H1 (cell line): Measurements from ENCODE around the gene SH3PXD2A. TPM values are rescaled to one million over a fixed set of nuclear protein-coding genes. Genes with fewer than 3 reads are reported as not detected.

ENCODE experiments used
- CTCF ChIA-PET: fragments of 300-600 bp; sonication (Branson Sonifier 250); formaldehyde crosslinking; loops from one replicate; lab custom pipeline; 2021; ENCODE audit not compliant: partially characterized antibody; lab: Charles Lee
- POLR2A ChIA-PET: fragments of 300-600 bp; sonication (Branson Sonifier 250); formaldehyde crosslinking; loops from one replicate; lab custom pipeline; 2021; ENCODE audit warnings: inconsistent platforms; ENCODE audit not compliant: partially characterized antibody; lab: Charles Lee
- DNase-seq, 2 experiments: peaks; one replicate each; pipeline versions ENCODE4 v3.0.0 to v3.0.0-alpha.2; 2010 to 2022; ENCODE audit warnings: low spot score in 2 of 2, low read depth in 1 of 2, mixed read lengths in 1 of 2
- FAIRE-seq: peaks from 2 replicates; lab custom pipeline; 2011; peaks lifted over from hg19 to GRCh38; lab: Jason Lieb, UNC
- H2AFZ ChIP-seq: 2 replicates; pipeline ENCODE4 v1.8.1; 2012; ENCODE audit warnings: low read length, inconsistent platforms
- H2AK5ac ChIP-seq: 2 replicates; pipeline ENCODE4 v1.6.1; 2013; ENCODE audit warnings: low read depth, low read length
- H2BK120ac ChIP-seq: replicated peaks from 2 replicates; pipeline ENCODE3; 2013; ENCODE audit warnings: low read depth, low read length, inconsistent platforms
- H2BK12ac ChIP-seq: 2 replicates; pipeline ENCODE4 v1.6.1; 2013; ENCODE audit warnings: low read depth, low read length
- H2BK15ac ChIP-seq: 2 replicates; pipeline ENCODE4 v1.6.1; 2013; ENCODE audit warnings: low read length
- H2BK20ac ChIP-seq: 2 replicates; pipeline ENCODE4 v1.6.1; 2013; ENCODE audit warnings: low read length
- H2BK5ac ChIP-seq: 2 replicates; pipeline ENCODE4 v1.6.1; 2013; ENCODE audit warnings: low read depth, low read length
- H3K14ac ChIP-seq: 2 replicates; pipeline ENCODE4 v1.6.1; 2013; ENCODE audit warnings: inconsistent platforms; ENCODE audit not compliant: insufficient read length
- H3K18ac ChIP-seq: 2 replicates; pipeline ENCODE4 v1.6.1; 2013; ENCODE audit warnings: low read length; ENCODE audit errors: extremely low read depth
- H3K23ac ChIP-seq: 2 replicates; pipeline ENCODE4 v1.6.1; 2013; ENCODE audit warnings: inconsistent platforms; ENCODE audit not compliant: insufficient read length
- H3K23me2 ChIP-seq: 2 replicates; pipeline ENCODE4 v1.6.1; 2013; ENCODE audit warnings: low read depth, low read length
- H3K27ac ChIP-seq: 2 replicates; pipeline ENCODE4 v1.6.1; 2011; ENCODE audit warnings: low read depth, low read length, inconsistent platforms
- H3K27me3 ChIP-seq, 4 experiments: replicated peaks in 1 of 4; 1 replicate in 1 of 4; 2 replicates in 3 of 4; pipeline versions ENCODE4 v1.6.1 to v1.8.1; 2011 to 2013; ENCODE audit warnings: low read length in 3 of 4, mild to moderate bottlenecking in 3 of 4, inconsistent platforms in 2 of 4, mixed read lengths in 2 of 4, moderate library complexity in 1 of 4; ENCODE audit not compliant: control insufficient read depth in 3 of 4, insufficient read depth in 3 of 4; ENCODE audit errors: extremely low read depth in 1 of 4
- H3K36me3 ChIP-seq, 4 experiments: 2 replicates each; pipeline versions ENCODE4 v1.6.1 to v1.8.1; 2011 to 2013; ENCODE audit warnings: mild to moderate bottlenecking in 4 of 4, low read length in 3 of 4, moderate library complexity in 2 of 4, control low read depth in 1 of 4, inconsistent platforms in 1 of 4; ENCODE audit not compliant: insufficient read depth in 4 of 4, control insufficient read depth in 2 of 4
- H3K4ac ChIP-seq: replicated peaks from 2 replicates; pipeline ENCODE3; 2013; ENCODE audit warnings: low read length, low read depth, mixed read lengths, inconsistent platforms; ENCODE audit not compliant: insufficient read length
- H3K4me1 ChIP-seq, 4 experiments: replicated peaks in 1 of 4; 1 replicate in 1 of 4; 2 replicates in 3 of 4; pipeline versions ENCODE4 v1.6.1 to v1.8.1; 2011 to 2013; ENCODE audit warnings: low read length in 3 of 4, inconsistent platforms in 2 of 4, mixed read lengths in 1 of 4; ENCODE audit not compliant: insufficient read depth in 4 of 4, control insufficient read depth in 3 of 4
- H3K4me2 ChIP-seq, 2 experiments: 2 replicates each; pipeline versions ENCODE4 v1.6.1 to v1.8.1; 2011 to 2013; ENCODE audit warnings: low read depth in 2 of 2, low read length in 2 of 2, control low read depth in 1 of 2, inconsistent platforms in 1 of 2, mild to moderate bottlenecking in 1 of 2; ENCODE audit not compliant: insufficient read depth in 1 of 2
- H3K4me3 ChIP-seq, 4 experiments: fragments of 200-600, 300-600 bp in 1 of 4; sonication (generic), shearing (Covaris generic), sonication (Bioruptor Twin) in 1 of 4; 2 replicates each; pipeline versions ENCODE4 v1.5.1 to v1.8.1; 2011 to 2016; ENCODE audit warnings: low read length in 4 of 4, low read depth in 3 of 4, control low read depth in 2 of 4, inconsistent platforms in 2 of 4, mild to moderate bottlenecking in 2 of 4, mixed read lengths in 1 of 4, moderate library complexity in 1 of 4; ENCODE audit not compliant: insufficient read depth in 2 of 4; ENCODE audit errors: extremely low read depth in 1 of 4
- H3K56ac ChIP-seq: replicated peaks from 2 replicates; pipeline ENCODE3; 2013; ENCODE audit warnings: low read depth, mild to moderate bottlenecking, mixed read lengths, low read length, inconsistent platforms; ENCODE audit not compliant: insufficient read length
- H3K79me1 ChIP-seq: 2 replicates; pipeline ENCODE4 v1.6.1; 2013; ENCODE audit warnings: low read depth, low read length, control low read depth
- H3K79me2 ChIP-seq, 2 experiments: 2 replicates each; pipeline versions ENCODE4 v1.6.1 to v1.8.1; 2012 to 2013; ENCODE audit warnings: low read length in 2 of 2, mild to moderate bottlenecking in 2 of 2, inconsistent platforms in 1 of 2; ENCODE audit not compliant: insufficient read depth in 2 of 2, control insufficient read depth in 1 of 2
- H3K9ac ChIP-seq, 4 experiments: replicated peaks in 1 of 4; 1 replicate in 1 of 4; 2 replicates in 3 of 4; pipeline versions ENCODE4 v1.6.1 to v1.8.1; 2011 to 2013; ENCODE audit warnings: low read depth in 3 of 4, low read length in 3 of 4, control low read depth in 2 of 4, mild to moderate bottlenecking in 2 of 4, moderate library complexity in 2 of 4, inconsistent platforms in 1 of 4; ENCODE audit errors: extremely low read depth in 1 of 4
- H3K9me3 ChIP-seq, 2 experiments: 2 replicates each; pipeline versions ENCODE4 v1.6.1 to v1.8.1; 2012 to 2013; ENCODE audit warnings: mild to moderate bottlenecking in 2 of 2, moderate library complexity in 2 of 2, control low read depth in 1 of 2, inconsistent platforms in 1 of 2, low read depth in 1 of 2, low read length in 1 of 2, mixed read lengths in 1 of 2; ENCODE audit not compliant: insufficient read depth in 2 of 2
- H4K20me1 ChIP-seq, 2 experiments: replicated peaks in 1 of 2; 2 replicates each; pipeline versions ENCODE3 to v1.8.1; 2011 to 2013; ENCODE audit warnings: inconsistent platforms in 2 of 2, low read length in 2 of 2, mild to moderate bottlenecking in 1 of 2; ENCODE audit not compliant: insufficient read depth in 2 of 2, control insufficient read depth in 1 of 2
- H4K5ac ChIP-seq: 2 replicates; pipeline ENCODE4 v1.6.1; 2013; ENCODE audit warnings: low read length, low read depth, mixed read lengths, inconsistent platforms; ENCODE audit not compliant: insufficient read length
- H4K8ac ChIP-seq: 2 replicates; pipeline ENCODE4 v1.8.0; 2013; ENCODE audit warnings: mild to moderate bottlenecking, moderate library complexity, low read length, inconsistent platforms; ENCODE audit not compliant: insufficient read depth; ENCODE audit errors: extremely low read depth
- H4K91ac ChIP-seq: replicated peaks from 2 replicates; pipeline ENCODE3; 2013; ENCODE audit warnings: low read length, mixed read lengths, inconsistent platforms; ENCODE audit not compliant: insufficient read length
- TCF12 ChIP-seq: IDR thresholded peaks from 2 replicates; pipeline ENCODE4 v1.6.1; 2011; ENCODE audit warnings: low read depth, mild to moderate bottlenecking, low read length
- WGBS, 2 experiments: shearing (Covaris generic) in 1 of 2; methylation state at CpG; one replicate each; pipeline versions ENCODE4 v1.1.6 to v1.1.7; 2013 to 2015; ENCODE audit warnings: low lambda C conversion rate in 2 of 2, mixed read lengths in 2 of 2, inconsistent platforms in 1 of 2, low coverage in 1 of 2, missing lambda C conversion rate in 1 of 2; ENCODE audit not compliant: insufficient replicate concordance in 2 of 2, insufficient coverage in 1 of 2, insufficient read length in 1 of 2; ENCODE audit errors: extremely low coverage in 1 of 2, missing lambda C conversion rate in 1 of 2; 5-methylcytosine and 5-hydroxymethylcytosine counted together
- polyA plus RNA-seq, 7 experiments: library from polyadenylated mRNA; depleted of rRNA in 3 of 7; stranded (reverse) in 5 of 7; unstranded in 2 of 7; fragments of >200 nt in 5 of 7; fragments of 200-250 nt in 2 of 7; gene quantifications; 1 replicate in 5 of 7; 2 replicates in 1 of 7; 4 replicates in 1 of 7; pipeline versions ENCODE4 v1.2.1 to v1.2.3, GENCODE V29; 2011 to 2013; ENCODE audit warnings: missing spikeins in 2 of 7, mixed read lengths in 2 of 7
- total RNA-seq: library from RNA; stranded (reverse); fragmentation: NEBNext Ultra II Directional; extraction: Animal tissue kit (Norgen Biotek cat#: 25700); gene quantifications from 2 replicates; pipeline ENCODE4 v1.2.1, GENCODE V29; 2021

SH3PXD2A gene
- total and polyA plus RNA-seq, 2 of the 8 experiments (the other 6 are each of a cell fraction or from before 2014, with no cell fraction given): 5.4 to 16.3 TPM

DNA sequence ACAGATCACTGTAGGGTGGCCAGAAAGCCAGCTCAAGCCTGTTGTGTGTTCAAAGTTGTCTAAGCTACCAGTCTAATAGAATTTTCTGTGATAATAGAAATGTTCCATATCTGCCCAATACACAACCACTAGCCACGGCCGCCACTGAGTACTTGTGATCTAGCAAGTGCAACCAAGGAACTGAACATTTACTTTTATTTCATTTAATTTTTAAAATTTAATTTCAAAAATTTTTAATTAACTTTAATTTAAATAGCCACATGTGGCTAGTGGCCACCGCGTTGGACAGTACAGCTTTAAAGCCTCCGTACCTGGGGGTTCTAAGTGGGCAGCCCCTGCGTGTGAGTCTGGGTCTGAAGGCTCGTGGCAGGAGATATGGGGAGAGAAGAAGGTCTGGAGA, 60.4 kb downstream of the SH3PXD2A start:
- Histone ChIP-seq H3K23me2 (no peaks in the 10 kb centered on the region), H2BK15ac (no peak overlapping the region), H3K23ac (no peak overlapping the region), H3K79me2 (no peaks in the 10 kb centered on the region; a peak in 1 of 4 replicates), H3K4ac (no peak overlapping the region), H4K8ac (no peak overlapping the region), H3K36me3 (no peaks in the 10 kb centered on the region), H2BK120ac (no peak overlapping the region), H2AFZ (no peak overlapping the region), H3K79me1 (no peaks in the 10 kb centered on the region), H3K4me1 (no peaks in the 10 kb centered on the region), H3K56ac (no peak overlapping the region), H2BK20ac (no peak overlapping the region), H3K14ac (no peak overlapping the region), H2AK5ac (no peak overlapping the region), H2BK5ac (no peak overlapping the region), H3K9ac (no peak overlapping the region), H4K20me1 (no peaks in the 10 kb centered on the region), H3K27ac (no peak overlapping the region), H4K91ac (no peak overlapping the region), H3K27me3 (no peaks in the 10 kb centered on the region), H4K5ac (no peak overlapping the region), H3K18ac (no peak overlapping the region), H3K4me3 (no peak overlapping the region), H3K4me2 (no peak overlapping the region), H2BK12ac (no peak overlapping the region), H3K9me3 (no peaks in the 10 kb centered on the region)
- no peak for FAIRE-seq
- no peak for DNase-seq
- TF ChIP-seq TCF12: no peak
- ChIA-PET POLR2A (interaction anchor here (0.6 kb wide), 1 partner anchor 13 kb away, joined by 3 read pairs; no protein-coding TSS in a partner anchor), CTCF (interaction anchor here (1.2 to 6.3 kb wide), 5 partner anchors 8 to 64 kb away, joined by 3 to 37 read pairs (median 5); no protein-coding TSS in a partner anchor)
- 88% methylated on average over 7 of the region's 7 CpGs; no CpG with 5 or more reads in 1 of the 2 experiments for WGBS, 2 experiments
